Mucosa of descending colon (tissue), 3 donors: Measurements from ENCODE around the gene LRRC52. TPM values are rescaled to one million over a fixed set of nuclear protein-coding genes. Genes with fewer than 3 reads are reported as not detected.
"Not testable (repeated sequence)": the region's sequence is repeated elsewhere in the genome, so short reads cannot be mapped to it uniquely, and the experiment has no call there.

Source experiments
- ATAC-seq: fragments of 200-7000 bp; cut with Tn5 transposase; one replicate; pipeline ENCODE4 v1.9.1; 2020; ENCODE audit warnings: mild to moderate bottlenecking, moderate library complexity
- DNase-seq, 3 donors: peaks; one replicate each; pipeline ENCODE4 v3.0.0-alpha.2; 2020
- H3K36me3 ChIP-seq: fragments of 200-600 bp; one replicate; pipeline ENCODE4 v1.8.0; 2021; ENCODE audit warnings: low read depth, mild to moderate bottlenecking
- H3K4me1 ChIP-seq: fragments of 200-600 bp; one replicate; pipeline ENCODE4 v1.8.0; 2021; ENCODE audit warnings: low read depth, mild to moderate bottlenecking
- H3K4me3 ChIP-seq: fragments of 200-600 bp; one replicate; pipeline ENCODE4 v1.8.0; 2021; ENCODE audit warnings: mild to moderate bottlenecking
- H3K9me3 ChIP-seq: fragments of 200-600 bp; one replicate; pipeline ENCODE4 v1.8.0; 2021; ENCODE audit warnings: mild to moderate bottlenecking
- CTCF ChIP-seq: fragments of 200-600 bp; IDR thresholded peaks from one replicate; pipeline ENCODE4 v1.8.0; 2022; ENCODE audit warnings: antibody characterized with exemption, mild to moderate bottlenecking
- intact Hi-C, 2 donors: fragments of 100-400 bp; cut with DNase I in 1 of 2; cut with micrococcal nuclease in 1 of 2; formaldehyde crosslinking; loops; one replicate each; pipeline versions ENCODE4 v1.11.0 to v1.11.1; 2022; cut with DNase I, micrococcal nuclease
- total RNA-seq, 3 donors: library from RNA; stranded (reverse); fragmentation: NEBNext Ultra II Directional in 2 of 3; extraction: Animal tissue kit (Norgen Biotek cat#: 25700) in 2 of 3; gene quantifications; one replicate each; pipeline versions ENCODE4 v1.2.1 to v1.2.4, GENCODE V29; 2021 to 2023
- donor health status: DM: no; HTN: no; CAD: no; lungs with moderate emphysema.
- donor health status: DM: no; HTN: no; CAD: no.
- donor health status: DM: no; HTN: yes; CAD: no.

The LRRC52 gene
- total RNA-seq, 3 donors from 2014 or later: 0.22 TPM; not detected in 2

GRCh38 chr1:165581926-165582325, 38.1 kb downstream of the LRRC52 start:
- Histone ChIP-seq H3K9me3 (no peaks in the 10 kb centered on the region), H3K4me1 (no peaks in the 10 kb centered on the region), H3K36me3 (no peaks in the 10 kb centered on the region), H3K4me3 (no peak overlapping the region)
- ATAC-seq (no peak), DNase-seq (no peak)
- intact Hi-C loops: no loop called here
- TF ChIP-seq CTCF: no peak

- no peaks in the 10 kb centered on the region for H3K36me3 ChIP-seq
- TF ChIP-seq CTCF: no peak
- H3K9me3 ChIP-seq: no peaks in the 10 kb centered on the region
- no peak overlapping the region for H3K4me3 ChIP-seq
- ATAC-seq: no peak
- no peaks in the 10 kb centered on the region for H3K4me1 ChIP-seq
- no peak for DNase-seq
- intact Hi-C loops: no loop called here
Observed at GRCh38 chr1:165586398-165586797, 42.6 kb downstream of the LRRC52 start.

GRCh38 chr1:165591391-165591790, 47.6 kb downstream of the LRRC52 start:
- H3K4me3 ChIP-seq, DNase-seq, H3K4me1 ChIP-seq, H3K9me3 ChIP-seq, H3K36me3 ChIP-seq, ATAC-seq: not testable (repeated sequence)
- intact Hi-C loops: loop anchor here in 1 of 2 donors (5.0 kb wide), 1 partner anchor 199 kb away; no protein-coding TSS in a partner anchor

GRCh38 chr1:165592945-165593823, 49.4 kb downstream of the LRRC52 start:
- intact Hi-C loops: loop anchor here (1.0 to 5.0 kb wide), 2 partner anchors 200 to 201 kb away; no protein-coding TSS in a partner anchor
- no peaks in the 10 kb centered on the region for H3K4me1 ChIP-seq
- DNase-seq (peak in 2 of 3 donors; percentile 32 to 92), ATAC-seq (peak; percentile 75)
- no peak overlapping the region for H3K4me3 ChIP-seq
- no peaks in the 10 kb centered on the region for H3K9me3 ChIP-seq
- peak; percentile 85 for TF ChIP-seq CTCF
- H3K36me3 ChIP-seq: no peaks in the 10 kb centered on the region

GRCh38 chr1:165595246-165595938, 51.6 kb downstream of the LRRC52 start:
- intact Hi-C loops: no loop called here
- Histone ChIP-seq H3K4me3 (no peak overlapping the region), H3K36me3 (no peaks in the 10 kb centered on the region), H3K4me1 (no peaks in the 10 kb centered on the region), H3K9me3 (no peaks in the 10 kb centered on the region)
- ATAC-seq (no peak), DNase-seq (no peak)
- no peak for TF ChIP-seq CTCF
